ENCODE data around the gene BASP1.
A peak's percentile ranks its signal among the peaks of the same experiment; 100 is the strongest.
"Not testable (repeated sequence)": the region's sequence is repeated elsewhere in the genome, so short reads cannot be mapped to it uniquely, and the experiment has no call there.

Gene BASP1

GRCh38 chr5:17278931-17279330 lies 61.5 kb downstream of the BASP1 start:
- no peak overlapping the region for H3K27ac ChIP-seq
- no peak for DNase-seq (ENCODE audit: low read depth, low spot score)

GRCh38 chr5:17279487-17279886 lies 62.1 kb downstream of the BASP1 start:
- no peak for DNase-seq (ENCODE audit: low read depth, low spot score)
- no peak overlapping the region for H3K27ac ChIP-seq

GRCh38 chr5:17282283-17283120 lies 65.1 kb downstream of the BASP1 start:
- no peak for DNase-seq (ENCODE audit: low read depth, low spot score)
- no peak overlapping the region for H3K27ac ChIP-seq

GRCh38 chr5:17283121-17283415 lies 65.6 kb downstream of the BASP1 start:
- no peak overlapping the region for H3K27ac ChIP-seq
- DNase-seq (ENCODE audit: low read depth, low spot score), result no peak

GRCh38 chr5:17287501-17288155 lies 70.2 kb downstream of the BASP1 start:
- DNase-seq (ENCODE audit: low read depth, low spot score), result no peak
- H3K27ac ChIP-seq, result no peak overlapping the region

- no peak for DNase-seq (ENCODE audit: low read depth, low spot score)
- no peak overlapping the region for H3K27ac ChIP-seq
Measured at GRCh38 chr5:17288570-17288969, 71.1 kb downstream of the BASP1 start.

- no peak overlapping the region for H3K27ac ChIP-seq
- no peak for DNase-seq (ENCODE audit: low read depth, low spot score)
Measured at GRCh38 chr5:17289681-17290539, 72.5 kb downstream of the BASP1 start.

- no peak for DNase-seq (ENCODE audit: low read depth, low spot score)
- no peak overlapping the region for H3K27ac ChIP-seq
Measured at GRCh38 chr5:17290540-17290974, 73.1 kb downstream of the BASP1 start.

- H3K27ac ChIP-seq, result no peak overlapping the region
- DNase-seq (ENCODE audit: low read depth, low spot score), result no peak
Measured at GRCh38 chr5:17292434-17293015, 75.1 kb downstream of the BASP1 start.

- no peak overlapping the region for H3K27ac ChIP-seq
- no peak for DNase-seq (ENCODE audit: low read depth, low spot score)
Measured at GRCh38 chr5:17294639-17295311, 77.3 kb downstream of the BASP1 start.

GRCh38 chr5:17295671-17296070 lies 78.2 kb downstream of the BASP1 start:
- H3K27ac ChIP-seq, result no peak overlapping the region
- DNase-seq (ENCODE audit: low read depth, low spot score), result no peak

- H3K27ac ChIP-seq, result no peak overlapping the region
- DNase-seq (ENCODE audit: low read depth, low spot score), result no peak
Measured at GRCh38 chr5:17302106-17302505, 84.7 kb downstream of the BASP1 start.

GRCh38 chr5:17302604-17303003 lies 85.2 kb downstream of the BASP1 start:
- DNase-seq (ENCODE audit: low read depth, low spot score), result no peak
- H3K27ac ChIP-seq, result no peak overlapping the region

GRCh38 chr5:17304282-17304681 lies 86.9 kb downstream of the BASP1 start:
- DNase-seq (ENCODE audit: low read depth, low spot score), result no peak
- H3K27ac ChIP-seq, result no peak overlapping the region

- no peak overlapping the region for H3K27ac ChIP-seq
- DNase-seq (ENCODE audit: low read depth, low spot score), result no peak
Measured at GRCh38 chr5:17305017-17305416, 87.6 kb downstream of the BASP1 start.

GRCh38 chr5:17305964-17306725 lies 88.7 kb downstream of the BASP1 start:
- H3K27ac ChIP-seq, result peak overlapping the region; percentile 80
- DNase-seq (ENCODE audit: low read depth, low spot score), result peak; percentile 64

- H3K27ac ChIP-seq, result peak overlapping the region; percentile 80
- no peak for DNase-seq (ENCODE audit: low read depth, low spot score)
Measured at GRCh38 chr5:17306726-17307091, 89.3 kb downstream of the BASP1 start.

GRCh38 chr5:17307440-17307839 lies 90.0 kb downstream of the BASP1 start:
- DNase-seq (ENCODE audit: low read depth, low spot score), result not testable (repeated sequence)

GRCh38 chr5:17308326-17309065 lies 91.1 kb downstream of the BASP1 start:
- no peak for DNase-seq (ENCODE audit: low read depth, low spot score)
- H3K27ac ChIP-seq, result no peak overlapping the region

More at GRCh38 chr5:17307440-17307839, 90.0 kb downstream of the BASP1 start:
- H3K27ac ChIP-seq, result not testable (repeated sequence)

Data from epithelial cell of prostate (primary cell).